HG03460 (cell line): ENCODE data around the gene GET3.
"Not testable (repeated sequence)": the region's sequence is repeated elsewhere in the genome, so short reads cannot be mapped to it uniquely, and the experiment has no call there.

Experiments used
- ATAC-seq: cut with Tn5 transposase; IDR thresholded peaks from one replicate; pipeline ENCODE4 v1.9.1; 2021; ENCODE audit not compliant: unreplicated experiment

The GET3 gene

DNA sequence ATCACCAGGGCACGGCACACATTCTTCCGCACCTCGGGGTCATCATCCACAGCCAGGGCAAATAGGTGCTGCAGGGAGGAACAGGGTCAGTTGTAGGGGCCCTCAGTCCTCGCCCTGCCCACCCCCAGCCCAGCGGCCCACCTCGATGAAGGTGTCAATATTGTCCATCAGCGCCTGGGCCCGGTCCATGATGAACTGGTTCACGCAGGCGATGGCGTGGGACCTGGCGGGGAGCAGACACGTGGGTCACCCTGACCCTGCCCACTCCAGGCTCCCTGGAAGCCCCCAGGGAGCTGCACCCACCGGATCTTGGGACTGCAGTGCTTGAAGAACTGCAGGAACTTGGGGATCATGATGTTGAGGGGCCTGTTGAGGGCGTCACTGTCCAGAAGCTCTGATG, 22.2 kb upstream of the GET3 start:
- no peak for ATAC-seq

DNA sequence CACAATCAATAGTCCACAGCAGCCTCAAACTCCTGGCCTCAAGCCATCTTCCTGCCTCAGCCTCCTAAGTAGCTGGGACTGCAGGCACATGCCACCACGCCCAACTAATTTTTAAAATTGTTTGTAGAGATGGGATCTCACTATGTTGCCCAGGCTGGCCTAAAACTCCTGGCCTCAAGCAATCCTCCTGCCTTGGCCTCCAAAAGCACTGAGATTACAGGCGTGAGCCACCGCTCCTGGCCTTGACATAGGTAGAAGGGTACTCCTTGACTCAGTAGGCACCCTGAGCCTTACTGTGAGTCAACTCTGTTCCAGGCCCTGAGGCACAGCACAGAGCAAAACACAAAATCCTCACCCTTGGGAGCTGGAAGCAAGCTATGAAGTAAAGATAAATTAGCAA, 21.4 kb upstream of the GET3 start:
- no peak for ATAC-seq

DNA sequence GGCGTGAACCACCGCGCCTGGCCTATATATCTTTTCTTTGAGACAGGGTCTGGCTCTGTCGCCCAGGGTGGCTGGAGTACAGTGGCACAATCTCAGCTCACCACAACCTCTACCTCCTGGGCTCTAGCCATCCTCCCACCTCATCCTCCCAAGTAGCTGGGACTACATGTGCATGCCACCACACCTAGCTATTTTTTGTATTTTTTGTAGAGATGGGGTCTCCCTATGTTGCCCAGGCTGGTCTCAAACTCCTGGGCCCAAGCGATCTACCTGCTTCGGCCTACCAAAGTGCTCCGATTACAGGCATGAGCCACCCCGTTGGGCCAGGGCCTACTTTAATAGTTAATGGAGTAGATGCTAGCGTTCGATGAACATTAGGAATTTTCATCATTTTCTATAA, 17.0 kb upstream of the GET3 start:
- ATAC-seq, result no peak

DNA sequence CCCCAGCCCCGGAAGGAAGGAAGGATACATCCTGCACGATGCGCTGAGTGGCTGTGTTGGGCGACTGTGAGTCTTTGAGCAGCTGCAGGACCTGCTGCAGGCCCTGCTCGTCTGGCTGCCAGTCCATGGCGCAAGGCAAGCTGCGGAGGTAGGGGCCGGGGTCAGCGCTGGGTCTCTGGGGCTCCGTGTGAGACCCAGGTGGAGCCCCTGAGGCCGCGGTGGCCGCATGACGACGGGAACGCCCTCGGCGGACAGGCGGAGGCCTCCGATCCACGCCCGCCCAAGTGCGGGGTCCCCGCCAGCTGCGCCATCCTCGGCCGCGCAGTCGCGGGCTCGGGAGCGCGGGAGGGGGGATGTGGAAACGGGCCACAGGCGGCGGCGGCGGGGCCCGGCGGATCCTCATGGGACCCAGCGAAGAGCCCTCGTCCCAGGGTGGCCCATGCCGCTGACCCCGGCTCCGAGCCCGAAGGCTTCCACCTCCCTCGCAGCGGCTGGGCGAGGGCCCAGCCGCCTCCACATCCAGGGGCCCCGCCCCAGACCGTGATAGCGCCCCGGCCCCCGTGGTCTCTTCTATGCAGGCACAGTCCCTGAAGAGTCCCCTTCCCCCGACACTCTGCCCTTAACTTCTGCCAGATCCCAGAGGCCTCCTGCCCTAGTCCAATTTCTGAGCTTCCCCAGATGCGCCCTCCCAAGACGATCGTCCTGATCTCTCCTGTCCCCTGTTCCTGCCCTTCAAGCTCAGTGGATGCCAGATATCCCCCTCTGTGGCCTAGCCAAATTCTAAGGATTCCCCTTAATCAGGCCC, 16.2 kb upstream of the GET3 start:
- ATAC-seq, result no peak

DNA sequence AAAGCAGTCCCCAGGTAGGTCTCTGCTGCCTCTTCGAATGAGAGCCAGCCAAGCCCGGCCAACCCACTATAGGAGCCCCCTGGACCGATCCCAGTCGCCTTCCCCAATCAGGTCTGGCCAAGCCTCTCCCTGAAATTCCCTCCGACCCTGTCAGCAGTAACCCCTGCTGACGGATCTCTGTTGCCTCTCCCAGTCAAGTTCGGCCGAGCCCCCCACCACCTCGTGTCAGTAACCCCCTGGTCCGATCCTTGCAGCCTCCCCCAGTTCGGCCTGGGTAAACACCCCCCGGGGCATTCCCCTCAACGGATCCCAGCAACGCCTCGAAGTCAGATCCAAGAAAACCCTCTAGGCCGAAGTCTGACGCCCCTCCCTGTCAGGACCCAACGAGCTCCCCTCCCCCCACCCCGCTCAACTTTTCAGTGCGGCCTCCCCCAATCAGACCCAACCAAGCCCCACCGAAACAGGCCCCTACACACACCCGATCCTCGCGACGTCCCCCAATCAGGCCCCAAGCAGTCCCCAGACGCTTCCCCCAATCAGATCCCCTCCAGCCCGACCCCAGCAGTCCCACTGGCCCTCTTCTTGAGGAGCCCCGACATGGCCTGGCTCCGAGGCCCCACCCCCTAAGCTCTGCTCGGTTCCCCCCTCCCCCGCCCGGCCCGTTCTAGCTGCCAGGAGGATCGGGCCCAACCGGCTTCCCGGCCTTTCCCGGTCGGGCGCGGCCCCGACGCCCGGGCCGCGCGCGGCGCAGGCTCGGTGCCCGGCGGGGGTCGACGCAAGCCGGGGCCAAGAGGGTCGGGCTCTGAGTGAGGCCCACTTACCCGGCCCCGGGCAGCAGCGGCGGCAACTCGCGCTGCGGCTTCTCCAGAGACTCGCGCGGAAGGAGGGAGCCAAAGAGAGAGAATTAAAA, 15.4 kb upstream of the GET3 start:
- peak; percentile 32 for ATAC-seq

DNA sequence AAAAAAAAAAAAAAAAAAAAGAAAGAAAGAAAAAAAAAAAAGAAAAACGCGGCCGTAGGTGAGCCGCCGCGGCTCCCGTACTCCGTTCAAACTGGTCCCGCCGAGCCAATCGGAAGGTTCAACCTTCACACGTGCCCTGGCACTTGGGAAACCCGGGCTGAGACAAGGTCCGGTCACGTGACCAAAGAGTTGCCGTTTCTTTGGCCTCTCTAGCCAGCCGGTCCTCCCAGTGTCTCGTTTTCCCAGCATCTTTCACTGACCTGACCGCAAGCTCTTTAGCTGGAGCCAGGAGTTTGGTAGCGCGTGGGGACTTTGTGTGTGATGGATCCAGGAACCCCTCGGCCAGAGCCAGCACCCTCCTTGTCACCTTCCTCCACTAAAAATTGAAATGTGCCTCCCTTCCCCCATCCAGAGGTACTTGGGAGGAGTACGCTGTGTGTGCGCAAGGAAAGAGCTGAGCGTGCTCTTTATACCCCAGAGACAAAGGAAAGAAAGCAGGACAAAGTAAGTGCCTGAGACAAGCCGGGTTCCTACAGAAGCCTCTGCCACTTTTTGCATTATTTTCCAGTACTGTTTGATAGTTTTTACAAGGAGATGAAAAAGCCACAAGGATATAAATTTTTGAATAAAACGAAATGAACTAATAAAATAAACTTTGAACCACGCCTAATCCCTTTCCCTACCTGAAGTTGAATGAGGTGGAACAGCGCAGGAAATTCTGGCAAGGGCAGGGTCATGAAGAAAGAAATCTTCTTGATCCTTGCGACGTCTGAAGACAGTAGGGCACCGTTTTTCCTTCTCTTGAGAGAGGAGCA, 14.5 kb upstream of the GET3 start:
- ATAC-seq, result peak; percentile 80

DNA sequence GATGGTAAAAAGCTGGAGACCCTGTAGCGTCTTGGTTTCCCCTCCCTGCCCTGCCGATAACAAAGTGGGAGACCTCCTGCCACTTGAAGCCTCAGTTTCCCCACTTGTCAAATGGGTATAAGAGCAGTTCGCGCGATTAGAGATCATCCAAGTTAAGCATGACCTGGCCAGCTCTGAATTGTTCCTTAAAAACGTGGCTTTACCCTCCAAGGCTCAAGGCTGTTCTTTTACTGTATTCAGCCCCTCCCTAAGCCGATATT, 14.0 kb upstream of the GET3 start:
- ATAC-seq, result no peak

DNA sequence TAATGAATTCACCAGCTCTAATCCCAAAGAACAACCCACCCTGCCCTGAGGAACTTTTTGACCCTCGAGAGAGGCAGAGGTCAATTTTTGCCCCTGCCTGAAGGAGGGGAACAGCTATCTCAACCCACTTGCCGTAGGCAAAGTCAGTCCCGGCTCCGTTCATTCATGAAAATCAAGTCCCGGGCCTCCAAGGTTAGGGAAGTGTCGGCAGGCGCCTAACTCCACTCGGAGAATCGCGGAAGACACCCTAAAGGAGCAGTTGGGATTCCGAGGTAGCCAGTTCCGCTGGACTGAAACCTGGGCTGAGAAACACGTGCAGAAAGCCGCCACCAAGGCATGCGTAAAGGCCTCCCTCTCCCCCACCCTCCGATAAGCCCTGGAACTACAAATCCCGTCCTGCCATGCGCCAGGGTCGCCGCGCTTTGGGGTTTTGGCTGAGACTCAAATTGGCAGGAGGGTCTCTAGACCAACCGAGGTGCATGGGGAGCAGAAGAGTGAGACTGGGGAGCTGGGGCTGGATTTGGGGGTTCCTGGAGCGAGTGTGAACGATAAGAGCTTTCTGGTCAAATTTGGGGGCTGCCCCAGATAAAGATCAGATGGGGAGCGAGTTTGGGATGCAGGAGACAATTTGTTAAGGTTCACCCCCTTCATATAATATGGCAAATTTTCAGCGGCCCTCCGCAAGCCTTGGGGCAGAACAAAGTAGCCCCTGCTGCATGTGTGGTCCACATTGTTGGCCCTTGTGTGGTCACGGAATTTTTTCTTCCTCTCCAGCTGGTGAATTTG, 13.5 kb upstream of the GET3 start, which contains the start of gene TNPO2:
TNPO2 (minus strand) TSS at position 292 of the 786 bp plus-strand sequence. CDS start 2,955 bp downstream, outside the sequence.
- ATAC-seq, result no peak

DNA sequence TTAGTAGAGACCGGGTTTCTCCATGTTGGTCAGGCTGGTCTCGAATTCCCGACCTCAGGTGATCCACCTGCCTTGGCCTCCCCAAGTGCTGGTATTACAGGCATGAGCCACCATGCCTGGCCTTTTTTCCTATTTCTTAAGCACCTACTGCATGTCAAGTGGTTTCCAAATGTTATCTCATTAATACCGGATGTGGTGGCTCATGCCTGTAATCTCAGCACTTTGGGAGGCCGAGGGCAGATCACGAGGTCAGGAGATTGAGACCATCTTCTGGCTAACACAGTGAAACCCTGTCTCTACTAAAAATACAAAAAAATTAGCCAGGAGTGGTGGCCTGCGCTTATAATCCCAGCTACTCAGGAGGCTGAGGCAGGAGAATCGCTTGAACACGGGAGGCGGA, 11.7 kb upstream of the GET3 start:
- not testable (repeated sequence) for ATAC-seq

DNA sequence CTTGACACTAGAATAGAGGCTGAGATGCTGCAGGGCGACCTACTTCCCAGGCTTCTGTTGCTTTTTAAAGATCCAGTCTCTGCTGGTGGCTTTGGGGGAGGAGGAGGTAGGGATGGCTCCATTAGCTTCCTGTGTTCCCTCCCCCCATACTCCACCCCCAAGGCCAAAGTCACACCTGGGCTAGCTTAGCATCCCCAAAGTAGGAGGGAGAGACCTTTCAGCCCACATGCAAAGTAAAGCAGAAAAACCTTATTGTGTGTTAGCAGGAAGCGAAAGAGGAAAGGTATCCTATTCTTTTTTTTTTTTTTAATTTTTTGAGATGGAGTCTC, 10.3 kb upstream of the GET3 start:
- ATAC-seq, result no peak

DNA sequence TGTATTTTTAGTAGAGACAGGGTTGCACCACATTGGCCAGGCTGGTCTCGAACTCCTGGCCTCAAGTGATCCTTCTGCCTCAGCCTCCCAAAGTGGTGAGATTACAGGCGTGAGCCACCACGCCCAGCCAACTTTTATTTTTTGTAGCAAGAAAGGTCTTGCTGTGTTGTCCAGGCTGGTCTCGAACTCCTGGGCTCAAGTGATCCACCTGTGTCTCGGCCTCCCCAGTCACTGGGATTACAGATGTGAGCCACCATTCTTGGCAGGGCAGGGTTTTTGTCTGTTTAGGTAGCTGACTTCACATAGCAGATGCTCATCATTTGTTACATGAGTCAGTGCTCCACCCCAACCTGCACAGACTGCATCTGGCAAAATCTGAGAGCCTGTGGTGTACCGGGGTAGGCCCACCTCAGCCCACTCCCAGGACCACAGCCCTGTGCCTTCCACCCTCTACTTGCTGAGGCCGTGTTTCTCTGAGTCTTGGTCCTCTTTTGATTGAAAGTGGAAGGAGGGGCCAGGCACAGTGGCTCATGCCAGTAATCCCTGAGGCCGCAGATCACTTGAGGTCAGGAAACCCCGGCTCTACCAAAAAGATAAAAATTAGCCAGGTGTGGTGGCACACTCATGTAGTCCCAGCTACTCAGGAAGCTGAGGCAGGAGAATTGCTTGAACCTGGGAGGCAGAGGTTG, 9.4 kb upstream of the GET3 start:
- no peak for ATAC-seq

DNA sequence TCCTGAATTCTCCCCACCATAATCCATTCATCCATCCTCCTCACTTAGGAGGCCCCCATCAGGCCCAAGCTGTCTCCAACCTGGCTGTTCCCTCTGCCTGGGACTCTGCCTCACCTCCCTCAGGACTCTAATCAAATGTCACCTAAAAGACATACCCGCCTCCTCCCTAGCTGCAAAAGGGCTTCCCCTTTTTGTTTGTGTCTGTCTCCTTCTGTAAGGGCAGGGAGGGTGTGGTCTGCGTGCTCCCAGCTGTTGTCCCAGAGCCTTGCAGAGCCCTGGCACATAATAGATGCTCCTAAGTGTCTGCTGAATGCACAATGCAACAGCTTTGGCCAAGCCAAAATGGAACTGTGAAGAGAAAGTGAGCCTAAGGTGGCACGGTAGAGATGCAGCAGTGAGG, 7.2 kb upstream of the GET3 start:
- ATAC-seq, result no peak

DNA sequence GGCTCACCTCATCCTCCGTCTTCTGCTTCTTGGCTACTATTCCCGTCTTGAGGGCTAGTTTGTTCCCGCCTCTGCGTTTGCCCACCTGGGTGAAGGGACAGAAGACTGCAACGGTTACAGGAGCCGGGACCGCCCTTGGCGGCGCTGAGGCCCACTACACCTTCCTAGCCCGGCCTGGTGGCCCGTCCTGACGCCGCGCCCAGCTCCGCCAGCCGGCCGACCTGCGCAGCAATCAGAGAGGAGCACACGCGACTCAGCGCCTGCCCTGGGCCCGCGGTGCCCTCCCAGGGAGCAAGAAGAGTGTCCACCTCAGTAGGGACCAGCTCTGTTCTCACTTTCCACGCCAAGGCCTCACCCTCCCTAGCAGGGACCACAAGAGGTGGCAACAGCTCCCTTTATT, 6.0 kb upstream of the GET3 start:
- no peak for ATAC-seq

DNA sequence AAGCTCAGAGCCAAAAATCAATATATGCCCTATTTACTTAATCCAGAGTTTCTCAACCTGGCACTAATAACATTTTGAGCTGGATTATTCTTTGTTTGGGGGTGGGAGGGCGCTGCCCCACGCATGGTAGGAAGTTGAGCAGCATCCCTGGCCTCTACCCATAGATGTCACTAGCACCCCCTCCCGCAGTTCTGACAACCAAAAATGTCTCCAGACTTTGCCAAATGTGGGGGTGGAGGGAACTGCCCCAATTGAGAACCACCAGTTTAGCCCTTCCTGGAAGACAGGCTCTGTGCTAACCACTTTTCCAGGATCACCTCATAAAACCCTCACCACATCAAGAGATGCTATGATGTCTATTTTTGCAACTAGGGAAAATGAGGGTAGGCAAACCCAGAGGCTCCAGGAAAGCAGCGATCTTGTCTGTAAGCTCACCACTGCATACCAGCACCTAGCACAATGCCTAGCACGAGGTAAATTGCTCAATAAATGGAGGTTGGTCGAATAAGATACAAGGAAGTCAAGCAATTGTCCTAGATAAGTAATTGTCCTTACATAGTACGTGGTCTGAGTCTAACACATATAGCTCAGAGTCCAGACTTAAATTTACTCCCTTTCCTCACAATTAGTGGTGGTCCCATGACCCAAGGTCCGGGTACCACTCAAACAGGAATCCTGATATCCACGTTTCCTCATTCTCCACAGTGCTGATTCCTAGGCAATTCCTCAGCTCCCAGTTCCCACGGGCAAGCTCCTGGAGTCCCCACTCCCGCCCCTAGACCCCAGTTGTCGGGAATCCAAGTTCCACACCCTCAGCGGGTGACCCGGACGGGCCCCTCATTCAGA, 3.7 kb upstream of the GET3 start:
- no peak for ATAC-seq

DNA sequence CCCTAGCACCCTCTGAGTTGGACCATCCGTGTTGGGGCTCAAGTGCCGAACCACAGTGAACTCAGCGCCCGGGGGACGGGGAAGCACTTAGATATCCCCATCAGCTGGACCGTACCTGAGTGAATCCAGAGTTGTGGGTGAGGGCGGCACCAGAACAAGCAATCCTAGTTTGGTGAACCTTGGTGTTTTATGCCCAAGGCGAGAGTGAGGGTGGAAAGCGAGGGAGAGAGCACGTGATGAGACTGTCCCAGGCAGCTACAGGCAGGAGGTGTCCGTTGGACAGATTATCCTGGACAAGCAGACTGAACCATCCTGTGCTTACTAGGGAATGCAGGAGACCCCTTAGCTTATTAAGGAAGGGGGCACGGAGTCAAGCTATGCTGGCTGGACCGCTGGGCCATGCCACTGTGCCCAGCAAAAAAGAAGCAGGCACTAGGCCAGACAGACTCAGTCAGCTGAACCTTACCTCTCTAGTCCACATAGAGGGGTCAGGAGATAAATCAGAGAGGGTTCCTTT, 596 bp downstream of the GET3 start:
- no peak for ATAC-seq

DNA sequence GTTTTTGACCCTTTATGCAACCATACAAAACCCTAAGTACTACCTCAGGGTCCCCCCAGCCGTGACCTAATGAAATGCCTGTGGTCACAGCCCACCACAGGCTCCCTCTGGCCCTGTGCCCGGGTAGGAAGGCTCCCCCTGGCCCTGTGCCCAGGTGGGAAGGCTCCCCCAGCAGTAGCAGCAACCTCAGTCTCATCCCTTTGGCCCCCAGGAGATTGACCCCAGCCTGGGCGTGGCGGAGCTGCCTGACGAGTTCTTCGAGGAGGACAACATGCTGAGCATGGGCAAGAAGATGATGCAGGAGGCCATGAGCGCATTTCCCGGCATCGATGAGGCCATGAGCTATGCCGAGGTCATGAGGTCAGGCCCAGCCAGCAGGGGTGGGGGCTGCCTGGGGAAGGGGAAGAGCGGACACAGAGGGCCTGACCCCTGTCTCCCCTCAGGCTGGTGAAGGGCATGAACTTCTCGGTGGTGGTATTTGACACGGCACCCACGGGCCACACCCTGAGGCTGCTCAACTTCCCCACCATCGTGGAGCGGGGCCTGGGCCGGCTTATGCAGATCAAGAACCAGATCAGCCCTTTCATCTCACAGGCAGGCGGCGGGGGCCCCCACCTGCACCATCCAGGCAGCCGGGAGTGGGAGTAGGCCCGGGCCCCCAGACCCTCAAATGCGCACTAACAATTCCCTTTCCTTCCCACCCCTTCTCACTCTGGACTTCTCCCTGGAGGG, 8.0 kb downstream of the GET3 start:
- ATAC-seq, result no peak

DNA sequence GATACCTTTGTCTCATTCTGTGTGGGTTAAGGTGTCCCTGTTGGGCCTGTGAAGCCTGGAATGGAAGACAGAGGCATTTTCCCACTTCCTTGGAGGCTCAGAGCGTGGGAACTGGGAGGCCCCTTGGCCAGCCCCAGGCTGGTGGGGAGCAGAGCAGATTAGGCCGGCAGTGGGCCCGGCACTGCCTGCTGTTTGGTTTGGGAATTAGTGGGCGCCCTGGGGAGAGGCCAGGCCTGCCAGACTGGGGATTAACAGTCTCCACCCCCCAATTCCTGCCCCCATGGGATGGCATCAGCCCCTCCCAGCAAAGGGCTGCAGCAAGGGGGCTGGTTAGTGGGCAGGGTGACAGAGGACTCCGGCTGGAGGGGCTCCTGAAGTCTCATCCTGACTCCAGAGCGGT, 11.2 kb downstream of the GET3 start:
- ATAC-seq, result no peak

DNA sequence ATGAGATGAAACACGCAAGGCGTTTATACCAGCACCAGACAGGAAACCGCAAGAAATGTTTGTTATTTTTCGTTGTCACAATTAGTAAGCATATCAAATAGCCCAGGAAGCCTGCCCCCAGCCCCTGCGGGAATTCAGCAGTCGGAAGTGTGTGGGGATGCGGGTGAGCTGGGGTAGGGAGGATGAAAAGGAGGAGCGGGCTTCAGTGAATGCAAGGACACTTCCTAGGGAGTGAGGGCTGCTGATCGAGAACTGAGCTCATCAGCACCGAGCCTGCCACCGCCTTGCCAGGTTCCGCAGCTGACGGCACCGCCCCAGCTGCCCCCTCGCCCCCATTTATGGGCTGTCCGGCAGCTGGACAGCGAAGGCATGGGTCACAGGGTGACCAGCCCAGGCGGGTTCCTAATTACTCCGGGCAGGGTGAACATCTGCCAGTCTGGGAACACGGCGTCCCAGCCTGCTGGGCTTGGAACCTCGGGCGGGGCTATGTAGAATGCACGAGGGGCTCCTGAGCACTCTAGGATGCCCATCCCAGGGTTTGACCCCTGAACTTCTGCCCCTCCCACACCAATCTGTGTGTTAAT, 12.7 kb downstream of the GET3 start:
- no peak for ATAC-seq
